Body of pancreas (tissue), 4 donors: ENCODE measurements around the gene YIPF5.

Experiments
- CTCF ChIP-seq, 7 experiments: fragments of 450-650 bp in 4 of 7; fragments of 200-600 bp in 3 of 7; sonication (generic) in 3 of 7; IDR thresholded peaks; one replicate each; pipeline ENCODE4 v1.5.1; 2016 to 2019; ENCODE audit warnings: antibody characterized with exemption in 7 of 7
- POLR2A ChIP-seq, 3 donors: fragments of 450-650 bp; IDR thresholded peaks; one replicate each; pipeline ENCODE4 v1.6.1; 2016; ENCODE audit warnings: antibody characterized with exemption in 3 of 3, mild to moderate bottlenecking in 2 of 3

- no peak for TF ChIP-seq CTCF (IDR thresholded peaks at IDR 0.05)
- TF ChIP-seq POLR2A (IDR thresholded peaks at IDR 0.05): no peak
Measured at GRCh38 chr5:144194144-144194543, 23.7 kb upstream of the YIPF5 start.
